GM19035 (cell line): ENCODE data around the gene COL21A1.

Experiments
- ATAC-seq: cut with Tn5 transposase; IDR thresholded peaks from one replicate; pipeline ENCODE4 v1.9.1; 2021; ENCODE audit not compliant: unreplicated experiment

Gene COL21A1

DNA sequence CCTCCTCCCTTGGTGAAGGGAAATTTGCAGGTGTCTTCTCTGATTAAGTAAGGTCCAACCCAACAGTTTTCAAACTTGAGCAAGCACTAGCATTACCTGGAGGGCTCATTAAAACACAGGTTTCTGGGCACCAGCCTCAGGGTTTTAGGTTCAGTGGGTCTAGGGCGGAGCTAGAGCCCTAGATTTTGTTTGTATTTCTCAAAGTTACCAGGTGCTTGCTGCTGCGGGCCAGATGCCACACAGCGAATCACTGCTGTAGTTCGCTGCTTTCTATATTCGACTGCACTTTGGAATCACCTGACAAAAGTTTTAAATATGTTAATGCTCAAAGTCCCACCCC is 869 bp downstream of the COL21A1 start:
- ATAC-seq, result no peak

DNA sequence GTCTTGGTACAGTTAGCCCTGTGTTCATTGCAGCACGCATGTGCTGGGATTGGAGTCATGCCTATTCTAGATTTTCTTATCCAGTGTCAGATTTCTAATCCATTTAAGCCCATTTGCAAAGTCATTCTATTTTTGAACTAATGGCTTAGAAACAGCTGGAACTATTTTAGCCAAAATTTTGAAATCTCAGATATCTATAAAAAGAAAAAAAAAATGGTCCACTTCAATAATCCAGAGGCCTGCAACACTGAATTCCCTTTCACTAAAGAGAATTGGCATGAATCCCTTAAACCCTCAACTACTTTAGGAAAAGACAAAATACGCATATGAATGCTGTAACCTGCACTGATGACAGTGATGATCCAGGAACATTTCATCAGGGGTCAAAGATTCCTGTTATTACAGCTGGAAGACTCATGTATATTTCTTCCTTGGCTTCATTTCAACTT is 1.5 kb downstream of the COL21A1 start:
- ATAC-seq, result no peak

DNA sequence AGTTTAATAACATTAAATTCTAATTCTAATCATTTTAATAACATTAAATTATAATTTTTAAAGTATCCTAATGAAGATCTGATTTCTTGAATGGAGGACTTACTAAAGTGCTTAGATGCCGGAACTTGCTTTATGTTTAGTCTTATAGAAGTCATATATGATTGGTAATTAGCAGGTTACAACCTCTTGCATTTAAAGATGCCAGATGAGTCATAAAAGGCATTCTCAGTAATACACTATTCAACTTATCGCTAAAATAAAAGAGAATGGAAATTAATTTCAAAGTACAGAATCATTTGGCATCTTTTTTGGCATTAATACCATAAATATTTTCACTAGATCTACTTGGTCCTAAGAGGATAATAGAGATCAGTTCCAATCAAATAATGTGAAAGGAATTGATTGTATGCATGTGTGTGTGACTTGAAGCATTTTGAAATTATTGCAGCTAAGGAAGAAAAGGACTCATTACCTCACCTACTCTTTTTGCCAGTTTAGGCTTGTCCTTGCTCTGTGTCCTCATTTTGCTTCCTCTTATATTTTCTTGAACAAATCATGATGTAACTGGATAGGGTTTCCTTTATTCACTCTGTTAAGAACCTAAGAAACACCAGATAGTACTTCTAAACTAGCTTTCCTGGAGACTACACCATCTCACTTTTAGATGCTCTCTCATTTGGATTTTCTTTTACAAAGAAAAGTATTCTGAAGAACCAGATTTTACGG is 2.7 kb downstream of the COL21A1 start:
- no peak for ATAC-seq

DNA sequence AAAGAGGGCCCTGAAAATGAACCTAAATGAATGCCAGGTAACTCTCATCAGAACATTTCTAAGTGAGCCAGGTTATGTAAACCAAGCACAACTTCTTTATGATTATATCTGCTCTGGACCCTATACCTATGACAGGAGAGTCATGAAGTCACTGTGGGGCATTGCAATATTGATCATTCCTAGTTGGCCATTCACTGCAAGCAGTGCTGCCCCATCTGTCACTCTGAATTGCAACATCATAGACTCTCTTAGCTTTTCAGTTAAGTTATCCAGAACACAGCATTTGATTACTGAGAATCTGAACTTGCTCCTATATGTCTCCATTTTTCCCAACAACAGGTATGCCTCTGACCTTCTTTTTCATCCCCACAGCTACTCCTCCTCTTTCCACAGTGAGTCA is 3.3 kb downstream of the COL21A1 start:
- ATAC-seq, result no peak

DNA sequence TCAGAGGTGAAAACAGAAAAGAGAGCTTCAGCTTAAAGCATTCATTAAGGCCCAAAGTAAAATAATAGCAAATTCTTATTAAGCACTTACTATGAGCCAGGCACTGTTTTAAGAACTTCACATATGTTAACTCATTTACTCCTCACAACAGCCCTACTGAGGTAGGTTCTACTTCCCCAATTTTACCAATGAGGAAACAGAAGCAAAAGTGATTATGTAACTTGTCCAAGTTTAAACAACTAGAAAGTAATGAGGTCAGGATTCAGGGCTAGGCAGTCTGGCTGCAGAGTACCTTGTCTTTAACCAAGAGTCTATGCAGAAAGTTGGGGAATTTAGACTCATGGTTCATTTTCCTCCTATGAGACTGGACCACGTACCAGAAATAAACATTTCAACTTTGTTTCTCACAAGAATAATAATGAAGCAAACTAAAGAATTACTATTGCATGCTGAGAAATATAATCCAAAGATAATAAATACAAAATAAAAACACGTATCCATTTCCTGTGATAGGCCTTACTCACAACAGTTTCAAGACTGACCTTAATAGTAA is 3.8 kb downstream of the COL21A1 start:
- ATAC-seq, result peak; percentile 86

DNA sequence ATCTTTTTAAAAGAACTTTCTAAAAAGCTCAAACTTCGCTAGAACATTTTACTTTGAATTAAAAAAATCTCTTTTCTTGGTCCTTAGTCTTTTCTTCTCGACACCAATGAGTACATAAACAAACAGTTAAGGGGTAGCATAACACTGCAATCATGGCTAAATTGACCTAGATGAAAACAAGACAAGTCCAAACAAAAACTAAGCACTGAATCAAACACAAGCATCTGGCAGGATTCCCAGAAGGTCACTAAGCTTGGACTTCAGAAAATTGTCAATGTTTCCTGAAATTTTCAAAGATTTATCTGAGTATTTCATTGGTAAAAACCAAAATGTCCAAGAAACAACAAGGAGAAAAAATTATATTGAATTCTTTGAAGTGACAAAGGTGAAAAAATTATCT is 5.0 kb downstream of the COL21A1 start:
- ATAC-seq, result no peak

DNA sequence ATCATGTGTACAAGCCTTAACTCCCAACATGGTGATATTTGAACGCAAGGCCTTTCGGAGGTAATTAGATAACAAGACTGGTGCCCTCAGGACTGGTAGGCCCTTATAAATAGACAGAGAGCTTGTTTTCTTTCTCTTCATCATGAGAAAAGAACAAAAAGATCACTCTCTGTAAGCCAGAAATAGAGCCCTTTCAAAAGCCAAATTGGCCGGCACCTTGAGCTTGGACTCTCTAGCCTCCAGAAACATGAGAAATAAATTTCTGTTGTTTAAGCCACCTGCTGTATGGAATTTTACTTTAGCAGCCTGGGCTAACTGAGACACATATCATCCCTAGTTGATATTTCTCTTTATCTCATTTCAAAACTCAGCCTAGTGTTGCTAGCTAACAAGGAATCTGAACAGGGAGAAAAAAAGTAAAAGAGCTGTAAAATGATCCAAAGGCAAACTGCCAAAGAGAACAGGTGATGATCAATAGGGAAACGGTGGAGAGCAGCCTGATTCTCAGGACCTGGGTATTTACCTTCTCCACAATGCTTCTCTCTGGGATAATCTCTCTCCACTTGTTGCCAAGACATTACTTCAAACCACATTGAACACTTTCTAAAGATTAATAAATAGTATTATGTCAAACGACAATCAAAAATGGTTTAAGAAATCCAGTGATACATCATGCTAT is 6.1 kb downstream of the COL21A1 start:
- no peak for ATAC-seq

DNA sequence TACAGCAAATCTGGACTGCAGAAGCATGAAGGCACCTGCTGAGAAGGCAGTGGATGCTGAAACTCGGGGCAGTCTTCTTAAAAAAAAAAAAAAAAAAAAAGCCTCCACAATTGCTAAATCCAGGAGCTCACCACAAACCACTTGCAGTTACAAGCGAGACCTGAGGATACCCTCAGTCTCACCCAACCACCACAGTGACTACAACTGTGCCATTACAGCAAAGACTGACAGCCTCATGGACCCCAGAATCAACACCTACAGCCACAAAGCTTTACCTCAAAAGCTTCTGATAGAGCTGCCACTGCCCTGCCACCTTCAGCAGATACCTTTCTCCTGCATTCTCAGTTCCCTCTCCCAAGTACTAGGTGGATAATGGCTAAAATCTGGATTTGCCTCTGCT is 9.0 kb downstream of the COL21A1 start:
- ATAC-seq, result no peak

DNA sequence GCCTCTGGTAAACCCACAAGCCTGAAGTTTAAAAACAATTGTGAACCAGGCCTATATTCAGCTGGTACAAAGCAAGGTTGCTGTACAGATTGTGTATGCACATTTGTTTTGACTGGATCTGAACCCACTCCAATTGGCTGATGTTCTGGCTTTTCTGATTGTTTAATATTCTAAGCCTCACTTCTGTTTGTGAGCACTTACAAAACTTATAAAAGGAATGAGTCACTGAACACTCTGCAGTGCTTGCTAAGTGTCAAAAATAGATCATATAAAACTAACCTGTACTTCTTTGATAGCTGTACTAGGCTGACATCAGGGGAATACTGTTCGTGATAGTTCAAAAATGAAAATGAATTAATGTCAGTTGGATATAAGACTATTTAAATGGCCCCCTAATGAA is 12.1 kb downstream of the COL21A1 start:
- no peak for ATAC-seq

DNA sequence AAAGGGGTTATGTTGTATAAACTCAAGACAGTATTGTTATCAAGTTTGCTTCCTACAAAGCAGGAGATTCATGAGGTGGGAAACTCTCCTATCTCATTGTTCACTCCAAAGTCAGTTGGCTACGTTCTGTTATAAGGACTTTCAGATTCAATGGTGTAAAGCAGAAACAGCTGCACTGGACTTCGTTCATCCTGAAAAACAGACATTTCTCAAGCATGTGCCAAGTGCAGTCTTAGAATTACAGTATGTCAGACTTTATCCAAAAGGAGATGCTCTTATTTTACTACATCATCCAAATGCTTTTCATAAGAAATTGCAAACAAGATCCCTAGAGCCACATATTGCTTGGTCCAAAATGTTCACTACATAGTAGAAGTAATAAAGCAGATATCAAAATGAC is 14.9 kb downstream of the COL21A1 start:
- no peak for ATAC-seq

DNA sequence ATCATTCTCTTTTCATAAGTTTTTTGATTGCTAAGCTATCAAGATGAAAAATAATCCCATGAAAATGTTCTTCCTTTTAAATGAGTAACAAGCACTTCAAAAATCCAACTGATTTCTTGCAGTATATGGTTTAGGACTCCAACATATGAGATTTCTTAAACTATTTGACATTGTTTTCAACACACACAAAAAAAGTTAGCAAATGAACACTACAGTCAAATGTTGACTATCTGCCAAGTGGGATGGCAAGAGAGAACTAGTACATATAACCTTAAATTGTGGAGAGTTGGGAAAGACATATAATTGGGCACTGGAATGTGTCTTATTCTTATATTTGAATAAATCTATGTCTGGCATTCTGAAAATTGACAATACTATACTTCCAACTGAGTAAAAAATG is 15.6 kb downstream of the COL21A1 start:
- no peak for ATAC-seq

DNA sequence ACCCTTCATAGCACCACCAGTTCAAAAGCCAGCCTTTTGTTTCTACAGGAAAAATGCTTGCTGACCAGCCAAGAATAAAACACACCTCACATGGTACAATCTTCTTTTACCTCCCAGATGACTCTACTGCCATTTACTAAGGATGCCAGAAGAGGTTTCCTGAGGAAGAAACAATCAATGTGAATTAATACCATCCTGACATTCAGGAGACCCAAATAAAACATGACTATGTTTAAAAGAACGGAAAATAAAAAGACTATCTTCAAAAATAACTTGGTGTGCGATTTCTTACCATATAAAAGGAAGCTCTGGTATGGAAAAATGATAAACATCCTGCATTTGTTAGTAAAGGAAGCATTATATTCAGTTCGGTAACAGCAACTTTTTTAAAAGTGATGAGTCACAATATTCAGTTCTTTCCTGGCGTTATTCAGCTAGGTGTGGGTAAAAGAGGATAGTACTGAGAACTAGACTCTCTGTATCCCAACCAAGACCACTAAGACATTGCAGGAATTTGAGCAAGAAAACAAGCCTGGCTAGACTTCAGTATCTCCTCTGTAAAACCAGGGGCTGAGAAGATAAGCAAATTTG is 16.3 kb downstream of the COL21A1 start:
- ATAC-seq, result no peak

DNA sequence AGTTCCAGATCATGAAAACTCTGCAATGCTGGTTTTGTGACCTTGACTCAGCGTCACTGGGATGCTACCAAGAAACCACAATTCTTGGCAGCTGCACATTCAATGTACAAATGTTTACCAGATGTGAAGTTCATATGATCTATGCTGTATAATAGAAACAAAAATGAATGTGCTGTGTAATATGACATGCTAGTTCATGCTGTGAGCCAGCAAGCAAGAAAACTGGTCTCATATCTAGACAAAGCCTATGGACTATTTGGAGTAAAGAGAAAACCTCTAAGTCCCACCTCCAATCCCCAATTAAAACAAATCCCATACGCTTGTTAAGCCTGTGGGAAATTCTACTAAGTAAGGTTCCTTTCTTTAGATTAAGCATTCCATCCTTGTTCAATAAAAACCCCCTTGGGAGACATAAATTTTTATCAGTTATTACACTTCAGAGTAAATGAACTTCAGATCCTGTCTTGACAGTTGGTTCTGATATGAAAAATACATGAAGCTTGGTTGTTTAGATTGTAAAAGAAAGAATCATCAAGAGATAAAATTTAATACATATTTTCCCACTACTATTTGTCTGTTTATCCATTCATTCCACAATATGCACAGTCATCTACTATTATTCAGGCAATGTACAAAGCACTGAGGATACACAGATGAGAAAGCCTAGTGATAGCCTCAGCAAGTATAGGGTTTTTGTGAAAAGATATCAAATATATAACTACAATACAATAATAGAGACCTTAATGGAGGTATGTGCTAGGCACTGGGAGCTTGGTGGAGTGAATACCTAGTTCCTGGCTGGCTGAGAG is 20.1 kb downstream of the COL21A1 start:
- no peak for ATAC-seq

DNA sequence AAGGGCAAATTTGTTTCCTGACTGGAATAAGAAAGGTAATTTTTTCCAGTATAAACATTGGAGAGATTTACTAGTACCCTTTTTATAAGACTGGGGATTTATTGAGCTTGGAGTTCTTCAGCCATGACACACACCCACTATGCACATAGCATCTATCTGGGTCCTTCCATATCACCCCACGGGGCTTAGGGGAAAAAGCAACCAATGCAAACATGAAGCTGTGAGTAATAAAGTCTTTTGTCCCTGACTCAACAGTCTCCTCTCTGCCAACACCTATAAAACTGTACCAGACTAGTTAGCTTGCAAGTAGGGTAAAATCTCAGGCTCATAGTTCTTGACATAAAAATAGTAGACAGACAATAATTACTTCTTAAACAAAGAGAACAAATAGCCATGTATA is 23.4 kb downstream of the COL21A1 start:
- no peak for ATAC-seq

DNA sequence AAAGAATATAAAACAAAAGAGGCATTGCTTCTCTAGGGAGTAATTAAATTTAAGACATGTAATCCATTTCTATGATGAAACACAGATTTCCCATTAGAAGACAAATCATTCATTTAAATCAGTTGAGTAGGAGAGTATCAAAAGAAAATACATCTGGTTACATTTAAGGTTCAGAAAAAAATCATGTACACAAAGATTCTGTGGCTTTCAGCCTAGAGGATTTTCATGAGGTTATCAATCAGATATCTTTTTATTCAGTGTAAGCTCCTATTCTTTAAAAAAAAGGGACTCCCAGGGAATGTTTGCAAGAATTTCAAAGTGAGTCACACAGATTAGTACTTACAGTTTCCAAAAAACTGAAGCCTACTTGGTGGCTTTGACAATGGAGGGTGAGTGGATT is 24.9 kb downstream of the COL21A1 start:
- ATAC-seq, result no peak

DNA sequence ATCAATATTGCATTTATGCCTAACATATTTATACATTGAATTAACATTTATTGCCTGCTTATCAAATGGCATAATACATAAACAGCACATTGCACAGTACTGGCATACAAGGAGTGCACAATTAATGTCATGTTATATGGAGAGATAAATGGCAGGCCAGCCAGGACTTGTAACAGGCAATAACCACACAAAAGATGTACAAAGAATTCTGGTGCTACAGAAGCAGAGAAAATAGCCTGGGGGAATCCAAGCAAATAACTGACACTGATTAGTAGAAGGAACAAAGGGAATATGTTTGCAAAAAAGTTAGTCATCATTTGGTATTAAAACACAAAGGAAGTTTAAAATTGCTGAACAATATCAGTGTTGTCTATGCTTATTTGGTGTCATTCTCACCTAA is 27.3 kb downstream of the COL21A1 start:
- no peak for ATAC-seq

DNA sequence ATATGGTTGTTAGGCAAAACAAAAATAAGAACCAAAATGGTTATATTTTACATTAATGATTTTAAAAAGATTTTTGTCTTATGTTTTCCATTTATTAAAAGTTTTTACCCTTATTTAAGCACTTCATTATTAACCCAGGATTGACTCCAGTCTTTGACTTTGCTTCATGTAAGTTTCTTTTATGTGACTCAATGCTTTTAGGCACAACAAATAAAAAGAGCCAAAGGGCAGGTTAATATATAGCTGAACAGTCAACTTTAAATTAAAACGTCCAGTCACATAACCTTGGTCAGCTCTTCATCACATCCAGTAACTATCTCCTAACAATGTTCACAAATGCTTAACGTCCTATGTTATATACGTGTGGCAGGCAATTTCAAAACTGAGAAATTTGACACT is 32.7 kb downstream of the COL21A1 start:
- no peak for ATAC-seq

DNA sequence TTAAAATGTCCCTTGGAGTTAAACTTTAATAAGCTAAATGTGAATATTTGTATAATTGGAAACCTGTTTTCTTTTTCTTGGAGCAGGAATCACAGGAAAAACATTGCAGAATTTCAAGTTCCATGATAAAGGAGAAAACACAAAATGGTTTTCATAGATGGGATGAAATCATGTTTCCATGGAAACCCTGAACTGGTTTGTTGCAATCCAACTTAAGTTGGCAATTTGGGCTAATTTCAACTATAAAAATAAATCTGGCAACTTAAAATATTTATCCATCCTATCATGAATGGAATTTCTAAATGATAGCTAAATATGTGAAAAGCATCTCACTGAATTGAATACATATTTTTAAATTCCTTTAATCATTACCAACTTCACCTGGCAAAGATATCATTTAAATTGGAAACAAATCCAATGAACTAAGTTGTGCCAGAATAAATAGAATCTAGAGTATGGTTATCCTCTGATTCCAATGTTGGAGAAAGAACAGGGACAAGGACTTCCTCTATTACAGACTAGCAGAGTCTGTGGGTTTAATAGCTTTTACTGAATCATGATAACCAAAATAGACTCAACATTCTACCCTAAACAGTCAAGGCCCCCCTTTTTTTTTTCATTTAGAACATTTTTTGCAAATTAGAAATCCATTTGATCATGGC is 33.2 kb downstream of the COL21A1 start:
- ATAC-seq, result no peak

DNA sequence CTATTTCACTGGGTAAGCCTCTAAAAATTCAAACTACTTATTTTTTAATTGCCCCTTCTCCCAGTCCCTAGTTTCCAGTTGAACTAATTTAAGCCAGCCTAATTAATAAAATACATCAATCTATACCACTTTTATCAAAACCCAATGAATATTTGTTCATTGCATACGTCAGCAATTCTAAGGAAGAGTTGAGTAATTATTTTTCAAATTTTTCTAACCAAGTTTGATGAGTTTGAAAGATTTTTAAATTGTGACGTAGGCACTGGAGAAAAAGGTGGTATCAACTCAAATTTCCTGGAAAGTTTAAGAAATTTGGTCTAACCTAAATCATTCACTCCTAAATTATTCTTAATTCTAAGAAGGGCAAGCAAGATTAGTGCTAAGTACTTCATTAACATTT is 35.7 kb downstream of the COL21A1 start:
- no peak for ATAC-seq

DNA sequence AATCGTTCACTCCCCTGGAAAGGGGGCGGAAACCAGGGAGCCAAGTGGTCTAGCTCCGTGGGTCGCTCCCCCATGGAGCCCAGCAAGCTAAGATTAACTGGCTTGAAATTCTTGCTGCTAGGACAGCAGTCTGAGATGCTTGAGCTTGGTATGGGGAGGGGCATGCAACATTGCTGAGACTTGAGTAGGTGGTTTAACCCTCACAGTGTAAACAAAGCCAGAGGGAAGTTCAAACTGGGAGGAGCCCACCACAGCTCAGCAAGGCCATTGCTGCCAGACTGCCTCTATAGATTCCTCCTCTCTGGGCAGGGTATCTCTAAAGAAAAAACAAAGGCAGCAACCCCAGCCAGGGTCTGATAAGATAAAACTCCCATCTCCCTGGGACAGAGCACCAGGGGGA is 43.2 kb downstream of the COL21A1 start:
- ATAC-seq, result no peak

DNA sequence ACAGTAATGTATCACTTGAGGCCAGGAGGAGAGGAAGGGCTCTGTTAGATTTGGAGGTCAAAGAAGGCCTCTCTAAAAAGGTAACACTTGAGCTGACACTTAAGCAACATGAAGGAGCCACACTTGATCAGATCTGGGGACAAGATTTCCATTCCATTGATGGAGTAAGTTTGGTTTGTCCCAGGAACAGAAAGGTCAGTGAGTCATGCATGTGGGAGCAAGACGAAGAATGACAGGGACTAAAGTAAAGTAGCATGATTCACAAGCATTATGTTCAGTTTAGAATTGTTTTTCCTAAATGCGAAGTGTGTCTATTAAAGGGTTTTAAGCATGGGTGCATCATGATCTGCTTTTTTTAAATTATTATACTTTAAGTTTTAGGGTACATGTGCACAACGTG is 47.4 kb downstream of the COL21A1 start:
- ATAC-seq, result no peak
